Neural progenitor cell (in vitro differentiated cells): ENCODE results near the gene INSC. TPM values are rescaled to one million over a fixed set of nuclear protein-coding genes. Genes with fewer than 3 reads are reported as not detected.

ENCODE experiments used
- DNase-seq: peaks from one replicate; pipeline ENCODE4 v3.0.0-alpha.2; 2016; ENCODE audit warnings: low spot score
- H2AFZ ChIP-seq: fragments of 200-600 bp; sonication (generic); replicated peaks from 2 replicates; pipeline ENCODE4 v1.6.1; 2016; ENCODE audit warnings: antibody characterized with exemption
- H3F3A ChIP-seq: fragments of 200-600 bp; sonication (generic); 2 replicates; pipeline ENCODE4 v1.6.1; 2016; ENCODE audit warnings: antibody characterized with exemption, low read depth
- H3K27ac ChIP-seq: fragments of 200-600 bp; sonication (generic); 2 replicates; pipeline ENCODE4 v1.5.1; 2016; ENCODE audit warnings: mild to moderate bottlenecking
- H3K27me3 ChIP-seq: fragments of 200-600 bp; sonication (generic); 2 replicates; pipeline ENCODE4 v1.6.1; 2016; ENCODE audit warnings: mild to moderate bottlenecking, moderate library complexity
- H3K36me3 ChIP-seq: fragments of 200-600 bp; sonication (generic); 2 replicates; pipeline ENCODE4 v1.5.1; 2016
- H3K4me1 ChIP-seq: fragments of 200-600 bp; sonication (generic); 2 replicates; pipeline ENCODE4 v1.6.1; 2016; ENCODE audit warnings: mixed run types
- H3K4me2 ChIP-seq: fragments of 200-600 bp; sonication (generic); 2 replicates; pipeline ENCODE4 v1.6.1; 2016
- H3K4me3 ChIP-seq: fragments of 200-600 bp; sonication (generic); 2 replicates; pipeline ENCODE4 v1.5.1; 2016
- H3K79me2 ChIP-seq: fragments of 200-600 bp; sonication (generic); 2 replicates; pipeline ENCODE4 v1.6.1; 2016; ENCODE audit warnings: low read depth
- H3K9ac ChIP-seq: fragments of 200-600 bp; sonication (generic); 2 replicates; pipeline ENCODE4 v1.6.1; 2016
- H3K9me3 ChIP-seq: fragments of 200-600 bp; sonication (generic); 2 replicates; pipeline ENCODE4 v1.5.1; 2016; ENCODE audit warnings: low read depth
- H4K20me1 ChIP-seq: fragments of 200-600 bp; sonication (generic); 2 replicates; pipeline ENCODE4 v1.6.1; 2016; ENCODE audit warnings: low read depth
- H3K27ac Mint-ChIP-seq: 3 replicates; pipeline ENCODE4 v1.8.0; 2021; ENCODE audit warnings: mixed read lengths
- H3K27me3 Mint-ChIP-seq: 2 replicates; pipeline ENCODE4 v1.8.0; 2022; ENCODE audit warnings: low read depth, mild to moderate bottlenecking, inconsistent platforms, moderate library complexity, mixed read lengths; ENCODE audit not compliant: insufficient read depth
- H3K36me3 Mint-ChIP-seq: 3 replicates; pipeline ENCODE4 v1.8.0; 2021; ENCODE audit warnings: mixed read lengths
- H3K4me1 Mint-ChIP-seq: 3 replicates; pipeline ENCODE4 v1.8.0; 2021; ENCODE audit warnings: mixed read lengths
- H3K4me3 Mint-ChIP-seq: 3 replicates; pipeline ENCODE4 v1.8.0; 2021; ENCODE audit warnings: mild to moderate bottlenecking, moderate library complexity, mixed read lengths
- H3K9me3 Mint-ChIP-seq: 3 replicates; pipeline ENCODE4 v1.8.0; 2020; ENCODE audit warnings: mixed read lengths
- CTCF ChIP-seq: fragments of 200-600 bp; sonication (generic); IDR thresholded peaks from 2 replicates; pipeline ENCODE4 v1.5.1; 2017; ENCODE audit warnings: antibody characterized with exemption, mild to moderate bottlenecking
- EZH2 ChIP-seq: fragments of 200-600 bp; sonication (generic); IDR thresholded peaks from 2 replicates; pipeline ENCODE4 v1.6.1; 2017; ENCODE audit warnings: antibody characterized with exemption, mild to moderate bottlenecking, moderate library complexity
- EZH2phosphoT487 ChIP-seq: fragments of 200-600 bp; sonication (generic); IDR thresholded peaks from 2 replicates; pipeline ENCODE4 v1.6.1; 2017; ENCODE audit warnings: antibody characterized with exemption
- total RNA-seq: library from RNA; depleted of rRNA; stranded (reverse); fragments of >200 nt; gene quantifications from 2 replicates; pipeline ENCODE4 v1.2.3, GENCODE V29; 2015; ENCODE audit warnings: low replicate concordance

The INSC gene
- total RNA-seq, 1 donor from 2014 or later, result 0.09 TPM

- TF ChIP-seq EZH2phosphoT487 (no peak), CTCF (no peak), EZH2 (no peak)
- Histone ChIP-seq H3F3A (no peaks in the 10 kb centered on the region), H3K27me3 (no peaks in the 10 kb centered on the region), H3K4me1 (no peaks in the 10 kb centered on the region), H3K79me2 (no peaks in the 10 kb centered on the region), H3K9me3 (no peaks in the 10 kb centered on the region), H3K4me2 (no peak overlapping the region), H3K9ac (no peak overlapping the region), H3K4me3 (no peak overlapping the region), H4K20me1 (no peaks in the 10 kb centered on the region), H2AFZ (no peak overlapping the region), H3K36me3 (no peaks in the 10 kb centered on the region), H3K27ac (no peak overlapping the region)
- DNase-seq, result no peak
- no peaks in the 10 kb centered on the region for H3K27me3 Mint-ChIP-seq
- H3K27ac Mint-ChIP-seq, result no peak overlapping the region
- no peaks in the 10 kb centered on the region for H3K9me3 Mint-ChIP-seq
- no peak overlapping the region for H3K4me3 Mint-ChIP-seq
- no peaks in the 10 kb centered on the region for H3K36me3 Mint-ChIP-seq
- H3K4me1 Mint-ChIP-seq, result peaks cover 15% of the 10 kb centered on the region
Measured at GRCh38 chr11:15178214-15178613, 63.5 kb downstream of the INSC start.

GRCh38 chr11:15179167-15179566 lies 64.4 kb downstream of the INSC start:
- DNase-seq, result no peak
- no peak overlapping the region for H3K4me2 ChIP-seq
- no peaks in the 10 kb centered on the region for H3K36me3 ChIP-seq
- Mint-ChIP-seq H3K4me3 (no peak overlapping the region), H3K36me3 (no peaks in the 10 kb centered on the region), H3K9me3 (no peaks in the 10 kb centered on the region), H3K4me1 (peaks cover 15% of the 10 kb centered on the region), H3K27me3 (no peaks in the 10 kb centered on the region), H3K27ac (no peak overlapping the region)
- H3K4me1 ChIP-seq, result no peaks in the 10 kb centered on the region
- no peaks in the 10 kb centered on the region for H3K9me3 ChIP-seq
- H3K79me2 ChIP-seq, result no peaks in the 10 kb centered on the region
- no peak overlapping the region for H3K4me3 ChIP-seq
- H3K27me3 ChIP-seq, result no peaks in the 10 kb centered on the region
- no peaks in the 10 kb centered on the region for H4K20me1 ChIP-seq
- TF ChIP-seq EZH2 (no peak), EZH2phosphoT487 (no peak), CTCF (no peak)
- no peak overlapping the region for H3K9ac ChIP-seq
- no peak overlapping the region for H3K27ac ChIP-seq
- H2AFZ ChIP-seq, result no peak overlapping the region
- no peaks in the 10 kb centered on the region for H3F3A ChIP-seq

DNA sequence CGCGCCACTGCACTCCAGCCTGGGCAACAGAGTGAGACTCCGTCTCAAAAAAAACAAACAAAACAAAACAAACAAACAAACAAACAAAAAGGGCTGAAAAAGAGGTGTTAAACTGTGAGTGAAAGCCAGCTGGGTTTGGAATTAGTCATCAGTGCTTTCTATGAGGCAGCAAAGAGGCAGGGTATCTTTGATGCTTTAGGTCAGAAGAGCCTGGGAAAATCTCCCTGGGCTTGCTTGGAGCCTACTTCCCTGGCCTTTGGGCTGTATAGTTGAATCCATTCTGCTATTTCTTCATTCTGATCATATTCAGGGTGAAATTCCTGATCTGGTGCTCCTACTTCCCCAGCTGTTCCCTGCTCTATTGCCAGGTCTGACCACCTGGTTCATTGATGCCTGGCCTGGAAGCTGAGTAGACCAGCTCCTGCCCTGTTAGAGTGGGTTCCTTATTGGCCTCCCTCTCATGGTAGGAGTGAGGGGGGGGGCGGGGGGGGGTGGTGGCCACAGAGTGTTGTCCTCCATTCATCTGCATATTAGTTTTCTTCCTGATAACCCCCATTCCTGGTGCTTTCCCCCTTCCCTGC lies 65.6 kb downstream of the INSC start:
- Histone ChIP-seq H3K9ac (no peak overlapping the region), H3K27me3 (no peaks in the 10 kb centered on the region), H4K20me1 (no peaks in the 10 kb centered on the region), H3K9me3 (no peaks in the 10 kb centered on the region), H3K4me2 (no peak overlapping the region), H3K4me3 (no peak overlapping the region), H3K27ac (no peak overlapping the region), H3K4me1 (no peaks in the 10 kb centered on the region), H3K36me3 (no peaks in the 10 kb centered on the region), H2AFZ (no peak overlapping the region), H3K79me2 (no peaks in the 10 kb centered on the region), H3F3A (no peaks in the 10 kb centered on the region)
- Mint-ChIP-seq H3K4me3 (no peak overlapping the region), H3K9me3 (no peaks in the 10 kb centered on the region), H3K27me3 (no peaks in the 10 kb centered on the region), H3K27ac (no peak overlapping the region), H3K4me1 (peaks cover 15% of the 10 kb centered on the region), H3K36me3 (no peaks in the 10 kb centered on the region)
- TF ChIP-seq EZH2phosphoT487, result no peak
- TF ChIP-seq EZH2, result no peak
- TF ChIP-seq CTCF, result no peak
- DNase-seq, result no peak
